ENCODE results near the gene RNASEH2B.

- TF ChIP-seq EP300 (IDR thresholded peaks at IDR 0.05; ENCODE audit: low read depth in 2 of 2, low read length in 2 of 2) (no peak), EP300 (CRISPR knock-in tag; IDR thresholded peaks at IDR 0.05; ENCODE audit: borderline replicate concordance) (no peak), ZNF275 (CRISPR knock-in tag; IDR thresholded peaks at IDR 0.05; ENCODE audit: borderline replicate concordance) (no peak), RARG (CRISPR knock-in tag; IDR thresholded peaks at IDR 0.05; ENCODE audit: low read depth) (no peak), POLR2A (IDR thresholded peaks at IDR 0.05; ENCODE audit: insufficient read depth in 1 of 2, low read depth in 2 of 2, low read length in 2 of 2) (no peak), HNF4G (IDR thresholded peaks at IDR 0.05; ENCODE audit: borderline replicate concordance, low read depth, low read length) (no peak), HNF4G (CRISPR knock-in tag; IDR thresholded peaks at IDR 0.05; ENCODE audit: borderline replicate concordance, low read depth) (no peak), CTCF (CRISPR knock-in tag; IDR thresholded peaks at IDR 0.05) (no peak), ZNF674 (CRISPR knock-in tag; IDR thresholded peaks at IDR 0.05; ENCODE audit: low read depth) (no peak), ZXDC (CRISPR knock-in tag; IDR thresholded peaks at IDR 0.05) (no peak), NFATC3 (CRISPR knock-in tag; IDR thresholded peaks at IDR 0.05) (no peak), DPF2 (CRISPR knock-in tag; IDR thresholded peaks at IDR 0.05; ENCODE audit: borderline replicate concordance, low read depth) (no peak), ZNF292 (CRISPR knock-in tag; IDR thresholded peaks at IDR 0.05; ENCODE audit: borderline replicate concordance, low read depth) (no peak), HMGXB4 (CRISPR knock-in tag; IDR thresholded peaks at IDR 0.05; ENCODE audit: borderline replicate concordance in 1 of 2, low read depth in 1 of 2) (no peak), PRDM15 (CRISPR knock-in tag; IDR thresholded peaks at IDR 0.05) (no peak)
Measured at GRCh38 chr13:50888362-50888761, 21.2 kb upstream of the RNASEH2B start.
